ENCODE data around the gene UGT1A9.

DNA sequence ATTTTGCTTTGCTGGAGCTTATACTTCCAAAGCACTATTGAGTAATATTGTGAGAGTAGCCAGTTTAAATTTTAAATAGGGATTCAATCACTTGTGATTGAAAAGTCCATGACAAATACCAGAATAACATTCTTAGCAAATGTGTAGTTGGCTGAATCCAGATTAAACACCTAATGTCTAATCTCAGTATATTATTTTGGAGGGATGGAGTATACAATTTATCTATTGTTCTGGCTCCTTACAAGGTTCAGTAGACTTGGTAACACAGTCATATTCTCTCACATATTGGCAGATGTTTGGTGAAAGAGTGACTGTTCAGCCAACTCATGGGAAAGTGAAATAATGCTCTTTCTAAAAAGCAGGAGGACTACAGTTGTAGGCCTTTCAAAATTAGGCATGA is 2.2 kb downstream of the UGT1A9 start:
- TF ChIP-seq GATA3 (IDR thresholded peaks at IDR 0.05; ENCODE audit: low read depth, low read length) (no peak), GATA2 (IDR thresholded peaks at IDR 0.05; ENCODE audit: low read depth, low read length) (no peak)

All from SH-SY5Y (cell line).